ENCODE results near the gene HAGHL.

The HAGHL gene

DNA sequence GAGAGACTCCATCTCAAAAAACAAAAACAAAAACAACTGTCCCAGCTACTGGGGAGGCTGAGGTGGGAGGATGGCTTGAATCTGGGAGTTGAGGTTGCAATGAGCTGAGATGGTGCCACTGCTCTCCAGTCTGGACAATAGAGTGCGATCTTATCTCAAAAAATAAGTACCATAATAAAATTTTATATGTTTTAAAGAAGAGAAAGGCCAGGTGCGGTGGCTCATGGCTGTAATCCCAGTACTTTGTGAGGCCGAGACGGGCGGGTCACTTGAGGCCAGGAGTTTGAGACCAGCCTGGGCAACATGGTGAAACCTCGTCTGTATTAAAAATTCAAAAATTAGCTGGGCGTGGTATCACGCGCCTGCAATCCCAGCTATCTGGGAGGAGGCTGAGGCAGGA lies 49.9 kb downstream of the HAGHL start:
- in situ Hi-C loops (cut with HindIII; ENCODE audit: low pct_ligation_motif_present, low sequenced_read_pairs): no loop called here
- no peak overlapping the region for H3K4me3 ChIP-seq (ENCODE audit: low read depth, low read length)
- no peaks in the 10 kb centered on the region for H3K36me3 ChIP-seq (replicated peaks)
- H3K27me3 ChIP-seq (replicated peaks): no peaks in the 10 kb centered on the region
- TF ChIP-seq, protein P1, sequence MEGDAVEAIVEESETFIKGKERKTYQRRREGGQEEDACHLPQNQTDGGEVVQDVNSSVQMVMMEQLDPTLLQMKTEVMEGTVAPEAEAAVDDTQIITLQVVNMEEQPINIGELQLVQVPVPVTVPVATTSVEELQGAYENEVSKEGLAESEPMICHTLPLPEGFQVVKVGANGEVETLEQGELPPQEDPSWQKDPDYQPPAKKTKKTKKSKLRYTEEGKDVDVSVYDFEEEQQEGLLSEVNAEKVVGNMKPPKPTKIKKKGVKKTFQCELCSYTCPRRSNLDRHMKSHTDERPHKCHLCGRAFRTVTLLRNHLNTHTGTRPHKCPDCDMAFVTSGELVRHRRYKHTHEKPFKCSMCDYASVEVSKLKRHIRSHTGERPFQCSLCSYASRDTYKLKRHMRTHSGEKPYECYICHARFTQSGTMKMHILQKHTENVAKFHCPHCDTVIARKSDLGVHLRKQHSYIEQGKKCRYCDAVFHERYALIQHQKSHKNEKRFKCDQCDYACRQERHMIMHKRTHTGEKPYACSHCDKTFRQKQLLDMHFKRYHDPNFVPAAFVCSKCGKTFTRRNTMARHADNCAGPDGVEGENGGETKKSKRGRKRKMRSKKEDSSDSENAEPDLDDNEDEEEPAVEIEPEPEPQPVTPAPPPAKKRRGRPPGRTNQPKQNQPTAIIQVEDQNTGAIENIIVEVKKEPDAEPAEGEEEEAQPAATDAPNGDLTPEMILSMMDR (IDR thresholded peaks at IDR 0.05; ENCODE audit: low read depth, low read length, missing control alignments): no peak
- no peak for DNase-seq
- H3K27ac ChIP-seq: no peak overlapping the region

DNA sequence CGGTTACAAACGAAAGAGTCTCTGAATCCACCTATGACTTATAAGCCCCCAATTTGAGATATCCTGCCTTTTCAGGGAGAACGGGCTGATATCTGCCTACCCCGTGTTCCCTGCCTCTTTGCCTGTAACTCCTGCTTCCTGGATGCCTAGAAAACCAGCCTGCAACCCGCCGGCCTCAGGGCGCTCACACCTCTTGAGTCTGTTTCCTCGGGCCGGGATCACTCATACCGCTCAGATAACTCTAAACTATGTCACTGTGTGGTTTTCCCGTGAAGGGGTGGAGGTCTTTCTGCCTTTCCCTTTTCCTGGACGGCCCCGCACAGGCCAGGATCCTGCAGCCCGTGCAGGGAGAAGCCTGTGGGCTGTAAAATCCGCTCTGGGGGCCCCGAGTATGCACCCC lies 50.9 kb downstream of the HAGHL start:
- no peak overlapping the region for H3K4me3 ChIP-seq (ENCODE audit: low read depth, low read length)
- H3K27ac ChIP-seq: no peak overlapping the region
- H3K27me3 ChIP-seq (replicated peaks): no peaks in the 10 kb centered on the region
- TF ChIP-seq, protein P1 (IDR thresholded peaks at IDR 0.05; ENCODE audit: low read depth, low read length, missing control alignments): no peak
- in situ Hi-C loops (cut with HindIII; ENCODE audit: low pct_ligation_motif_present, low sequenced_read_pairs): no loop called here
- DNase-seq: no peak
- H3K36me3 ChIP-seq (replicated peaks): no peaks in the 10 kb centered on the region

DNA sequence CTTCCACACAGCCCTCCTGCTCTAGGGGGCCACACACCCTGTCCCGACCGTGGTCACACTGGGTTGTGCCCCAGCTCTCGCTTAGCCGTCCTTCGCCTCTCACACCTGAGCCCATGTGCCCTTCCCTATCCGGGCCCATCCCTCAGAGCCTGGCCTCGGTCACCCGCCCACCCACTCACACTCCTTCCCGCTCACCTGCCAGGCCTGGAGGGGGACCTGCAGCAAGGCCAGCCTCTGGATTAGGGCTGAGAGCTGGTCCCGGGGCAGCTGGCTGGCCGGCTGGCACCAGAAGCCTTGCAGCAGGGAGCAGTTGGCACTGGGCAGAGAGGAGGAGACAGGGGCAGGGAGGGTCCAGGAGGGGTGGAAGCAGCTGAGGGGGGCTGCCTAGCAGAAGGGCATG lies 51.5 kb downstream of the HAGHL start:
- Histone ChIP-seq H3K36me3 (replicated peaks) (no peaks in the 10 kb centered on the region), H3K4me3 (ENCODE audit: low read depth, low read length) (no peak overlapping the region), H3K27me3 (replicated peaks) (no peaks in the 10 kb centered on the region), H3K27ac (no peak overlapping the region)
- TF ChIP-seq, protein P1 (IDR thresholded peaks at IDR 0.05; ENCODE audit: low read depth, low read length, missing control alignments): no peak
- in situ Hi-C loops (cut with HindIII; ENCODE audit: low pct_ligation_motif_present, low sequenced_read_pairs): no loop called here
- DNase-seq: no peak

DNA sequence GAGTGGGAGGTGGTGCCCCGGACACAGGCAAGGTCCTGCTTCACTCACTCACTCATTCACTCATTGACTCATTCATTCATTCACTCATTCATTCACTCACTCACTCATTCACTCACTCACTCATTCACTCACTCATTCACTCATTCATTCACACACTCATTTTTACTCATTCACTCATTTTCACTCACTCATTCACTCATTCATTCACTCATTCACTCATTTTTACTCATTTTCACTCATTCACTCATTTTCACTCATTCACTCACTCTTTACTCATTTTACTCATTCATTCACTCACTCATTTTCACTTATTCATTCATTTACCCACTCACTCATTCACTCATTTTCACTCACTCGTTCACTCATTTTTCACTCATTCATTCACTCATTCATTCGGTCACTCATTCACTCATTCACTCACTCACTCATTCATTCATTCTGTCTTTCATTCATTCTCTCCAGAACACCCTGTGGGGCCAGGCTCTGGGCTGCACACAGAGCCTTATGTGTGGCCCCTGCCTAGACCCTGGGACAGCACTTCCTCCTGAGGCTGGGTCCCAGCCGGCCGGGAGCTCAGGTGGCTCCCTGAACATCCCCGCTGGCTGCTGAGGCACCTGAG lies 52.1 kb downstream of the HAGHL start:
- DNase-seq: no peak
- H3K27me3 ChIP-seq (replicated peaks): no peaks in the 10 kb centered on the region
- no peak overlapping the region for H3K4me3 ChIP-seq (ENCODE audit: low read depth, low read length)
- TF ChIP-seq, protein P1 (IDR thresholded peaks at IDR 0.05; ENCODE audit: low read depth, low read length, missing control alignments): no peak
- no peak overlapping the region for H3K27ac ChIP-seq
- in situ Hi-C loops (cut with HindIII; ENCODE audit: low pct_ligation_motif_present, low sequenced_read_pairs): no loop called here
- no peaks in the 10 kb centered on the region for H3K36me3 ChIP-seq (replicated peaks)

All from brain microvascular endothelial cell (primary cell).